HG03064 (cell line): ENCODE data around the gene PERM1.
"Not testable (repeated sequence)": the region's sequence is repeated elsewhere in the genome, so short reads cannot be mapped to it uniquely, and the experiment has no call there.

Experiments
- ATAC-seq: cut with Tn5 transposase; IDR thresholded peaks from one replicate; pipeline ENCODE4 v1.9.1; 2021; ENCODE audit warnings: low read depth; ENCODE audit not compliant: unreplicated experiment

The PERM1 gene

GRCh38 chr1:981955-982558 is at the start of gene PERM1:
Gene PERM1 (minus strand): TSS chr1:982093. CDS start chr1:981029, 1,064 bp downstream.
- ATAC-seq: no peak

GRCh38 chr1:1030867-1031658 is 49.2 kb upstream of the PERM1 start:
- not testable (repeated sequence) for ATAC-seq

- no peak for ATAC-seq
These were observed 45.9 kb upstream of the PERM1 start for GRCh38 chr1:1027791-1028190.

GRCh38 chr1:1026599-1027413 is 44.9 kb upstream of the PERM1 start:
- no peak for ATAC-seq

- ATAC-seq: no peak
These were observed 43.8 kb upstream of the PERM1 start for GRCh38 chr1:1025730-1026129.

- ATAC-seq: no peak
These were observed 43.1 kb upstream of the PERM1 start for GRCh38 chr1:1024771-1025699.

- no peak for ATAC-seq
These were observed 42.4 kb upstream of the PERM1 start for GRCh38 chr1:1024149-1024770.

- no peak for ATAC-seq
These were observed 41.8 kb upstream of the PERM1 start for GRCh38 chr1:1023700-1024099.

- no peak for ATAC-seq
These were observed 40.6 kb upstream of the PERM1 start for GRCh38 chr1:1022302-1023009.

- no peak for ATAC-seq
These were observed 40.0 kb upstream of the PERM1 start for GRCh38 chr1:1021920-1022259.

GRCh38 chr1:1021010-1021919 is 39.4 kb upstream of the PERM1 start:
- ATAC-seq: no peak

GRCh38 chr1:1020415-1021009 is 38.6 kb upstream of the PERM1 start:
- ATAC-seq: peak; percentile 10

- ATAC-seq: peak; percentile 32
These were observed 38.1 kb upstream of the PERM1 start, which contains the start of gene AGRN for GRCh38 chr1:1020000-1020404. Gene AGRN (plus strand): TSS chr1:1020120. CDS start chr1:1020173, 53 bp downstream.

- ATAC-seq: peak; percentile 58
These were observed 37.5 kb upstream of the PERM1 start for GRCh38 chr1:1019122-1019999.

- not testable (repeated sequence) for ATAC-seq
These were observed 36.4 kb upstream of the PERM1 start for GRCh38 chr1:1018321-1018685.

GRCh38 chr1:1017397-1018320 is 35.8 kb upstream of the PERM1 start:
- ATAC-seq: not testable (repeated sequence)
